Hematopoietic multipotent progenitor cell treated with erythropoietin and hydrocortisone succinate and interleukin-3 and kit ligand, for 8 days (in vitro differentiated cells): ENCODE results near the gene USP10.

ENCODE experiments used
- DNase-seq: peaks from one replicate; pipeline ENCODE4 v3.0.0-alpha.2; 2015

Gene USP10

GRCh38 chr16:84778720-84779119, 78.9 kb downstream of the USP10 start:
- DNase-seq, result no peak

DNA sequence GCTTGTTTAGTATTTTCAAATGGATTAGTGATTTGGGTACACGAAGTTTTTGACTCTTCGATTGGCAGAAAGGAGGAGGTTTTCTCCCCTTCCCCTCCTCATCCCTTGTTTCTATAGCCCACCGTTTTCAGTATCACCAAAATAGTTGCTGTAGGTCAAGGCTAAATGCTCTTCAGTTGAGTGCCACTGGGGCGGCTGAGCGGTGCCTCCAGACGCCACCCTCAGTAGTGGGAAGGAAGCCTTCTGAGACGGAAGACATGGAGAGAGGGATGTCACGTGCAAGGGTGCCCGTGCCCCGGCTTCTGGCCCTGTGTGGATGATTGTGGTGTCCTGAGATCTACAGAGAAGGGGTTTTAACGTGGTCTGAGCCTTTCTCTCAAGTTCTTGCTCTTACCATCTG, 80.3 kb downstream of the USP10 start:
- no peak for DNase-seq

- DNase-seq, result no peak
Measured at GRCh38 chr16:84780544-84781376, 81.0 kb downstream of the USP10 start.

- DNase-seq, result no peak
Measured at GRCh38 chr16:84782846-84783245, 83.0 kb downstream of the USP10 start.

- peak; percentile 61 for DNase-seq
Measured at GRCh38 chr16:84785843-84786581, 86.2 kb downstream of the USP10 start.

GRCh38 chr16:84786605-84787262, 86.9 kb downstream of the USP10 start:
- DNase-seq, result no peak

DNA sequence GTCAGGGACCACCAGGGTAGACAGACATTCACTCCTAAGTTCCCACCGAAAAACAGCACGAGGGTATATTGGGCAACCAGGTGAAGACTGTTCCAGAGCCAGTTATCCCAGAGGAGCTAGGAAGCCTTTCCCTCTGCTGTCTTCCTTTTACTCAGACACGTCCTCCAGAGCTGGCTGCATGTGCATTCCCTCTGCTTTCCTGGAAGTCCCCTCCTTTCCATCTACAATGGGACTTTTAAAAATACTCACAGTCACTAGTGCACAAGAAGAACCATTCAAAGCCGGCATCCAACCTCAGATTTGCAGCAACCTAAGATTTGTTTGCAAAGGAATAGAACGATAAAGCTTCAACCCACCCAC, 87.4 kb downstream of the USP10 start:
- DNase-seq, result no peak

DNA sequence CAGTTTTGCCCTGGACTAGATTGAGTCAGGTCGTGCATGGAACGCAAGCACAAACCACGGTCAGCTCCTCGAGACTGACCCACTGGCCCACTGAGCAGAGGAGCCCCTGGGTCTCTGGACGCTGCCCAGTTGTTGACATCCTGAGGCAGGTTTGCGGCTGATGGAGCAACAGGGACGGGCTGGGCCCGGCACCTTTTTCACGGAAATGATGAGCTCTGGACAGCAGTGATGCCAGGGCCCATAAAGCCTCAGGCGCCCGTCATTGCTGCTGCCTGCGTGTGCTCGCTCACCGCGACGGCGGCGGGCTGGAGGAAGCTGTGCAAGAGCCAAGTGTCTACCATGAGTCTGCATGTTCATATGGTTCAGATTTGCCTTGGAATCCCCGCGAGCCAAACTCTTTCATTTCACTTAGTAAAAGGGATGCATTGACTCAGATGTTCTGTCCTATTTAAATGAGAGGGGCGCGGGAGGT, 89.2 kb downstream of the USP10 start:
- DNase-seq, result no peak

- no peak for DNase-seq
Measured at GRCh38 chr16:84789431-84789830, 89.6 kb downstream of the USP10 start.

- no peak for DNase-seq
Measured at GRCh38 chr16:84790301-84790700, 90.5 kb downstream of the USP10 start.

- no peak for DNase-seq
Measured at GRCh38 chr16:84791088-84791487, 91.3 kb downstream of the USP10 start.

- no peak for DNase-seq
Measured at GRCh38 chr16:84791501-84791900, 91.7 kb downstream of the USP10 start.

- no peak for DNase-seq
Measured at GRCh38 chr16:84794186-84794585, 94.4 kb downstream of the USP10 start.

DNA sequence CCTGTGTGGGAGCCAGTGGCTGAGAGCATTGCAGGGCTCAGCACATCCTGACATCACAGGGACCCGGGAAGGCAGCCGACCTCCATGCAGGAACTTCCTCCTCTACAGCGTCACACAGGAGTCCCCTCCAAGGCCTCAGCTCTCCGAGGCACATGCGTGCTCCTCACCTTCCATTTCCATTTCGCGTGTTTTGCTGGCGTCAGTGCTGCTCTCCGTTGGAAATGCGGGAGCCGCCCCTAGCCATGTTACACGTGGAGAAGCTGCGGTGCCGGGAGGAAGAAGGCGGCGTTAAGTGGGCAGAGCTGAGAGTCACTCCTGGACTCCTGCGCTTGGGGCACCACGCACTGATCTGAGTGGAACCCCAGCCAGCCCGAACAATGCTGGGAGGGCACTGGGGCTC, 94.8 kb downstream of the USP10 start:
- DNase-seq, result no peak

- DNase-seq, result no peak
Measured at GRCh38 chr16:84795329-84796053, 95.7 kb downstream of the USP10 start.

GRCh38 chr16:84800158-84800978, 100.6 kb downstream of the USP10 start:
- DNase-seq, result no peak

DNA sequence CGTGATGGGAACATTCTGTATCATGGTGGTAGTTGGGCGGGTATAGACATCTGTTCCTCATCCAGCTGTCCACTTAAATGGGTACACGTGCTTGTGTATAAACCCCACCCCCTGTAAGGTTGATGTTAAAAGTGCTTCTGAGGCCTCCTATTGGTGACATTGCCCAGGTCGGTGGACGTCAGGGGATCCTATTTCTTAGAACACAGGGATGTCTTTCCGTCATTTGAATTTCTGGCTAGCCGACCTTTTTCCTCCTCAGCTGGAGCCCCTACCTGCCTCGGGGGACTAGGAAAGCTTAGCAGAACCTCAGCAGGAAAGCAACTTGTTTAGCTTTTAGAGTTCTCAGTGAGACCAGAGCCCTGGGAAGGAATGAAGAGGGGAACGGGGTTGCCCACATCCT, 103.3 kb downstream of the USP10 start:
- no peak for DNase-seq

- DNase-seq, result no peak
Measured at GRCh38 chr16:84804326-84804725, 104.5 kb downstream of the USP10 start.

- DNase-seq, result no peak
Measured at GRCh38 chr16:84806256-84806889, 106.6 kb downstream of the USP10 start.

- DNase-seq, result no peak
Measured at GRCh38 chr16:84806890-84807258, 107.1 kb downstream of the USP10 start.

- no peak for DNase-seq
Measured at GRCh38 chr16:84807776-84808175, 108.0 kb downstream of the USP10 start.

DNA sequence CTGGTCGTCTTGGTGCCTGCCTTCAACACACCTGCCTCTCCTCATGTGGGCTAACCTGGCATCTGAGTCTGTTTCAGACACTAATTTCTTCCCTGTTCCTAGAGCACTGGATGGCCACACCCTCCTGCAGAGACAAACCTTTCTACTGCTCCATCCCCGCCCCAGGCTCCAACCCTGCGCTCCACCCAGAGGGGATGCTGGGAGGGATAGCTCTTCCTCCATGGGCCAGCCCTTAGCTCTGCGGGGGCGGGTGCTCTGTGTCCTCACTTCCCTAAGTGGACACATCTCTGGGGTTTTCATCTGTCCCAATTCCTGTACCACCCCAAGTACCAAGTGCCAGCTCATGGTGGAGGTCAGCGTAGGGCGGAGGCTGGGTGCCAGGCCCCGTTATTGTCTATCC, 109.0 kb downstream of the USP10 start:
- no peak for DNase-seq
